Skin epidermis (tissue), 12 donors: ENCODE measurements around the gene RND2.

Experiments used
- H3K27ac ChIP-seq, 21 experiments: fragments of 200-600 bp; sonication (generic) in 11 of 21; one replicate each; pipeline ENCODE4 v1.5.0; 2020; ENCODE audit warnings: mild to moderate bottlenecking in 3 of 21, inconsistent platforms in 2 of 21, moderate library complexity in 2 of 21
- H3K4me3 ChIP-seq, 7 experiments: fragments of 200-600 bp; sonication (generic) in 2 of 7; one replicate each; pipeline ENCODE4 v1.5.0; 2020; ENCODE audit warnings: inconsistent platforms in 2 of 7, mild to moderate bottlenecking in 2 of 7, moderate library complexity in 1 of 7

The RND2 gene

GRCh38 chr17:43062984-43063638, 38.1 kb downstream of the RND2 start:
- H3K27ac ChIP-seq, result no peak overlapping the region
- H3K4me3 ChIP-seq, result no peak overlapping the region

GRCh38 chr17:43068570-43069367, 43.7 kb downstream of the RND2 start:
- Histone ChIP-seq H3K4me3 (no peak overlapping the region), H3K27ac (no peak overlapping the region)

- Histone ChIP-seq H3K4me3 (no peak overlapping the region), H3K27ac (no peak overlapping the region)
These were observed 44.4 kb downstream of the RND2 start for GRCh38 chr17:43069368-43069898.

GRCh38 chr17:43070257-43070656, 45.2 kb downstream of the RND2 start:
- H3K27ac ChIP-seq, result no peak overlapping the region
- H3K4me3 ChIP-seq, result no peak overlapping the region

GRCh38 chr17:43070872-43071271, 45.8 kb downstream of the RND2 start:
- Histone ChIP-seq H3K27ac (no peak overlapping the region), H3K4me3 (no peak overlapping the region)

- Histone ChIP-seq H3K4me3 (no peak overlapping the region), H3K27ac (no peak overlapping the region)
These were observed 49.8 kb downstream of the RND2 start for GRCh38 chr17:43074869-43075268.

- no peak overlapping the region for H3K4me3 ChIP-seq
- H3K27ac ChIP-seq, result peak overlapping the region in 3 of 21 experiments; percentile 40 to 59 (median 44)
These were observed 54.7 kb downstream of the RND2 start for GRCh38 chr17:43079641-43080302.
